Left kidney (tissue), 2 donors: ENCODE data around the gene ATM. TPM values are rescaled to one million over a fixed set of nuclear protein-coding genes. Genes with fewer than 3 reads are reported as not detected.
"Not testable (repeated sequence)": the region's sequence is repeated elsewhere in the genome, so short reads cannot be mapped to it uniquely, and the experiment has no call there.

ENCODE experiments used
- DNase-seq: peaks from one replicate; pipeline ENCODE4 v3.0.0-alpha.2; 2013
- polyA plus RNA-seq: library from polyadenylated mRNA; unstranded; fragments of 120-200 nt; gene quantifications from one replicate; pipeline ENCODE4 v1.2.1, GENCODE V29; 2013; ENCODE audit not compliant: insufficient read length

ATM gene
- polyA plus RNA-seq, 1 donor: 113 TPM

DNA sequence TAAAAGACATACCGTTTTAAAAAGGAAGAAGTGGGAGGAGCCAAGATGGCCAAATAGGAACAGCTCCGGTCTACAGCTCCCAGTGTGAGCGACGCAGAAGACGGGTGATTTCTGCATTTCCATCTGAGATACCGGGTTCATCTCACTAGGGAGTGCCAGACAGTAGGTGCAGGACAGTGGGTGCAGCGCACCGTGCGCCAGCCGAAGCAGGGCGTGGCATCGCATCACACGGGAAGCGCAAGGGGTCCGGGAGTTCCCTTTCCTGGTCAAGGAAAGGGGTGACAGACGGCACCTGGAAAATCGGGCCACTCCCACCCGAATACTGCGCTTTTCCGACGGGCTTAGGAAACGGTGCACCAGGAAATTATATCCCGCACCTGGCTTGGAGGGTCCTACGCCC lies 150.6 kb downstream of the ATM start:
- not testable (repeated sequence) for DNase-seq

DNA sequence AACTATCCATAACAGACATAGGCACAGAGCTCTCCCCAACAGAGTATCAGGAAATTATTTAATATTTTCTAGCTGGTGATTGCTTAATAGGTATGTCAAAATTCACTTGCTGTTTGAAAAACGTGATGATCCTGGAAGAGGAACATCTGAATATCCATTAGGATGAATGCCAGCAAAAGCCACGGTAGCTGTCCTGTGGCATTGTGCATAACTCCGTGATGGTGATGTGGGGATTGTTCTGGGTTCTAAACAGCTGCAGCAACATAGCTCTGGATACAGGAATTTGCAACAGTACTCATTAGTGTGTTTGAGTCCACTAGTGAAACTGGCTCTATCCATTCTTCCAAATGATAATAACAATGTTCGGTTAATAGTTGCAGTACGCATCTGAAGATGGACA lies 165.7 kb downstream of the ATM start:
- no peak for DNase-seq

DNA sequence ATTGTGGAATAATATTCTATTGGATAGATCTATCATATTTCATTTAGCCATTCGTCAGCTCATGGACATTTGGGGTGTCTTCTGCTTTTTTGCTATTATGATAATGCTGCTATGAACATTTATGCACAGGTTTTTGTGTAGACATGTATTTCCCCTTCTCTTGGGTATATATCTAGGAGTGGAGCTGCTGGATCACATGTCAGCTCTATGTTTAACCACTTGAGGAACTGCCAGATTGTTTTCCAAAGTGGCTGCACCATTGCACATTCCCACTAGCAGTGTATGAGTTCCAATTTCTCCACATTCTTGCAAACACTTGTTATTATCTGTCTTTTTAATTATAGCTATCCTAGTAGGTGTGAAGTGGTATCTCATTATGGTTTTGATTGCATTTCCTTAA lies 169.5 kb downstream of the ATM start:
- no peak for DNase-seq

DNA sequence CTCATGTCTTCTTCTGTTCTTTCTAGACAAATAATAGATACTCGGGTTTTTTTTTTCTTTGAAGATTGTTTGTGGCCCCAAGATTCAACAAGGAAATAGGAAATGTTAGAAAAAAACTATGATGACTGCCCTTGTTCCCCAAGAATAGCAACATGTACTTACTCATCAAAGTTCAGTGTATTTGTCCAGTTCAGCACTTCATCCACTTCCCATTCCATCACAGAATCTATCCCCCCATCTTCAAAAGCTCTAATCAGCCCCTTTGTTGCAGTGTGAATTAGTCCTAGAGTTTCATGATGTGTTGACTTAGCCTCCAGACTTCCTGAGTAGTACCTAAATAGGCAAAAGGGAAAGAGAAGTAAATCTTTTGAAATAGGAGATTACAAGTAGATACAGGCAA lies 170.2 kb downstream of the ATM start:
- DNase-seq: no peak

DNA sequence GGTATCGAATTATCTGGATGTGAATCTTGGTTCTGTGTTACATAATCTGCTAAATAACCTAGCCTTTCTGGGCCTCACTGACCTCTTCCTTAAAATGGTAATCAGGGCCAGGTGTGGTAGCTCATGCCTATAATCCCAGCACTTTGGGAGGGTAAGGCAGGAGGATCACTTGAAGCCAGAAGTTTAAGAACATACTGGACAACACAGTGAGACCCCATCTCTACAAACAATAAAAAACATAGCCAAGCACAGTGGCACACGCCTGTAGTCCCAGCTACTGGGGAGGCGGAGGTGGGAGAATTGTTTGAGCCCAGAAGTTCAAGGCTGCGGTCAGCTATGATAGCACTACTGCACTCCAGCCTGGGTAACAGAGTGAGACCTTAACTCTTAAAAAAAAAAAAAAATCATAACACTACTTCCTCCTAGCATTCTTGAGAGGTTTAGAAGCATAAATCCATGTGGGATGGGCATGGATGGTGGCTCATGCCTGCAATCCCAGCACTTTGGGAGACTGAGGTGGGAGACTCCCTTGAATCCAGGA lies 171.9 kb downstream of the ATM start:
- no peak for DNase-seq

DNA sequence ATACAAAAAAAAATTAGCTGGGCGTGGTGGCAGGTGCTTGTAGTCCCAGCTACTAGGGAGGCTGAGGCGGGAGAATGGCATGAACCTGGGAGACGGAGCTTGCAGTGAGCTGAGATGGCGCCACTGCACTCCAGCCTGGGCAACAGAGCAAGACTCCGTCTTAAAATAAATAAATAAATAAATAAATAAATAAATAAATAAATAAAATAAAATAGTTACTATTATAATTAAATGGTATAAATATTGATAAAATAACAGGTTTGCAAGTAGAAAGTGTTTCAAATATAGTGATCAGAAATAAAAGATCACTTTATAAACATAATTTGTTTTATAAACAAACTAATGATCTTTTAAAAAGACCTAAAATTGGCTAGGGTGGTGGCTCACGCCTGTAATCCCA lies 173.8 kb downstream of the ATM start:
- DNase-seq: not testable (repeated sequence)

DNA sequence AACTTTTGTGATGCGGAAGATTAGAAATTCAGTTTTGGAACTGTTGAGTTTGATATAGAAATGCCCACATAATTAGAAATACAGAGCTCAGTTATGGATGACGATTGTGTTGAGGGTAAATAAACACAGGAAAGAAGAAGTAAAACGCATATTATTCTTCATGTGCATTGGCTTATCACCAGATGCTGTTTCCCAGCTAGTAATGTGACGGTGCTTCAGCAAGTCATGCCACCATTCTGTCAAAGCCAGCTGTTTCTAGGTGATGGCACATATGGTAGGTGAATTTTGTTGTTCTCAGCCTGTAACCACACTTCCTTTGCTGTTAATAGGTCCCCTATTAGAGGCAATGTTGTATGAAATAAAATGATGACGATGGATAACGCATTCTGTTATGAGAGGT lies 175.6 kb downstream of the ATM start:
- no peak for DNase-seq

DNA sequence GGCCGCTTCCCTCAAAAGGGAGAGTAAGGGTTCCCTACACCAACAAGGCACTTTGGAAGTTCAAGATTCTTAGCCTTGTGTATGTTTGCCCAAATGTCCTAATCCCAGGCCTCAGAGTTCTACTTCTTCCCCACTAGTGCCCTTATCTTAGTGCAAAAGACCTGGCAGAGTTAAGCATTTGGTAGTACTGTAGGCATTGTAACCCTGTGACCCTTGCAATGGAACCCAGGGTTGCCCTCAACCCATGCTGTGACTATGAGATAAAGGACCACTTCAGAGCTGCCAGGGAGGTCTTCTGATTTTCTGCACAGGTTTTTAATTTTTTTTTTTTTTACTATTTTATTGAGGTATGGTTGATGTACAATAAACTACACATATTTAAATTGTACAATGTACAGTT lies 179.4 kb downstream of the ATM start:
- no peak for DNase-seq

DNA sequence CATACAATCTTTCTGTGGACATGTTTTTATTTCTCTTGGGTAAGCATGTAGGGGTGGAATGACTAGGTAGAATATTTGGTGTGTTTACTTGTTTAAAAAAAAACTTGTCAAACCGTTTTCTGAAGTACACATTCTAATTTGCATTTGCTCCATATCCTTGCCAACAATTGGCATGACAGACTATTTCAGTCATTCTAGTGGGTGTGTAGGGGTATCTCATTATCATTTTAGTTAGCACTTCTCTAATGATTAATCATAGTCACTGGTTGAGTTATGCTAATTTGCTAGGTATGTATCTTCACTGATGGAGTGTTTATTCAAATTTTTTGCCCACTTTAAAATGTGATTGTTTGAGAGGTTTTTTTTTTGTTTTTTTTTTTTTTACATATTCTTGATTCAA lies 180.2 kb downstream of the ATM start:
- no peak for DNase-seq

DNA sequence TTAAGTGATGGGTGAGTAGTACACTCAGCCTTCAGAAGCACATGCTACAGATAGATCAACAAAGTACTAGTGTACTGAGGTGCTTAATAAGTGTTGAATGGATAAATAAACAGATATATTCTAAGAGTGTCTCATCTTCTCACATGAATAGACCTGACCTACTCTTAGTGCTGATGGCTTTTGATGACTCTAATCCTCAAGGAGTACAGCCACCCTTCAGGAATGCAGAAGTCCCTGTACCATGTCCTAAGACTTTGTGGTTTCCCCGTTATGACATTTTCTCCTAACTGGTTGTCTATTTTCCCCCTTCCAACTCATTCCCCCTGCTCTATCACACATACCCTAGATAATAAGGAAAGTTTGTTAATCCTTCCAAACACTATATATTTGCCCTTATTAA lies 182.8 kb downstream of the ATM start:
- no peak for DNase-seq

DNA sequence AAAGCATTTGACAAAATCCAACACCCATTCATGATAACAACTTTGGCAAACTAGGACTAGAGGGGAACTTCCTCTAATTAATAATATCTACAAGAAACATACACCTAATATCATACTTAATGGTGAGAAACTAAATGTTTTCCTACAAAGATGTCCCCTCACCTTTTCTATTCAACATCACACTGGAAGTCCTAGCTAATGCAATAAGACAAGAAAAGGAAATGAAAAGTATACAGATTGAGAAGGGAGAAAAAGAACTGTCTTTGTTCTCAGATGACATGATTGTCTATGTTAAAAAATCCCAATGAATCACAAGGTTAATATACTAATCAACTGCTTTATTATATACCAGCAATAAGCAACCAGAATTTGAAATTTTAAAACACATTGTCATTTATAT lies 192.1 kb downstream of the ATM start:
- no peak for DNase-seq

DNA sequence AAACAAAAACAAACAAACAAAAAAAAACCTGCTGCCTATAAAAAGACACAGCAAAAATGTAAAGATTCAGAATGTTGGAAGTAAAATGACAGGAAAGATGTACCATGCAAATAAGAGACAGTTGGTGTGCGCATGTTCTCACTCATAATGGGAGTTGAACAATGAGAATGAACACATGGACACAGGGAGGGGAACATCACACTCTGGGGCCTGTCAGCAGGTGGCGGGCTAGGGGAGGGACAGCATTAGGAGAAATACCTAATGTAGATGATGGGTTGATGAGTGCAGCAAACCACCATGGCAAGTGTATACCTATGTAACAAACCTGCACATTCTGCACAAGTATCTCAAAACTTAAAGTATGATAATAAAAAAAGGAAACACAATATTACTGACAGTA lies 194.7 kb downstream of the ATM start:
- not testable (repeated sequence) for DNase-seq

Other genes starting within 250 kb of the ATM start
- gene CUL5, start 214.2 kb upstream of the ATM start, polyA plus RNA-seq: 49.2 TPM
- 110 TPM for gene ACAT1, start 101.5 kb upstream of the ATM start, polyA plus RNA-seq
- gene NPAT, start 429 bp upstream of the ATM start, polyA plus RNA-seq: 23.7 TPM
- gene C11orf65, start 244.5 kb downstream of the ATM start, polyA plus RNA-seq: 3.4 TPM